Thoracic aorta (tissue), 2 donors: Measurements from ENCODE around the gene AK5. TPM values are rescaled to one million over a fixed set of nuclear protein-coding genes. Genes with fewer than 3 reads are reported as not detected.
"Not testable (repeated sequence)": the region's sequence is repeated elsewhere in the genome, so short reads cannot be mapped to it uniquely, and the experiment has no call there.

ENCODE experiments used
- ATAC-seq: fragments of 150-250 bp; one replicate; pipeline ENCODE4 v1.8.0; 2017; ENCODE audit warnings: low read depth; ENCODE audit not compliant: insufficient number of reproducible peaks, low FRiP score
- DNase-seq: peaks from one replicate; pipeline ENCODE4 v3.0.0-alpha.2; 2020; ENCODE audit warnings: low spot score
- H3K27ac ChIP-seq, 2 donors: fragments of 200-600 bp; sonication (generic); 1 replicate in 1 of 2; 2 replicates in 1 of 2; pipeline ENCODE4 v1.5.1; 2016; ENCODE audit warnings: mild to moderate bottlenecking in 2 of 2, moderate library complexity in 2 of 2
- H3K27me3 ChIP-seq: fragments of 200-600 bp; sonication (generic); replicated peaks from 2 replicates; pipeline ENCODE4 v1.6.0; 2016; ENCODE audit warnings: mild to moderate bottlenecking; ENCODE audit not compliant: insufficient read depth
- H3K36me3 ChIP-seq: fragments of 200-600 bp; sonication (generic); one replicate; pipeline ENCODE4 v1.5.1; 2016
- H3K4me1 ChIP-seq, 2 donors: fragments of 200-600 bp; sonication (generic); 1 replicate in 1 of 2; 2 replicates in 1 of 2; pipeline versions ENCODE4 v1.5.1 to v1.6.0; 2016; ENCODE audit warnings: low read depth in 2 of 2, mild to moderate bottlenecking in 1 of 2; ENCODE audit not compliant: control insufficient read depth in 1 of 2
- H3K4me3 ChIP-seq: fragments of 200-600 bp; sonication (generic); 2 replicates; pipeline ENCODE4 v1.5.1; 2016; ENCODE audit warnings: mild to moderate bottlenecking
- H3K9me3 ChIP-seq: fragments of 200-600 bp; sonication (generic); 2 replicates; pipeline ENCODE4 v1.5.1; 2016
- CTCF ChIP-seq: fragments of 200-600 bp; sonication (generic); IDR thresholded peaks from one replicate; pipeline ENCODE4 v1.5.1; 2019; ENCODE audit warnings: antibody characterized with exemption
- total RNA-seq, 2 donors: library from RNA; depleted of rRNA; stranded (reverse); fragments of >200 nt; gene quantifications; one replicate each; pipeline versions ENCODE4 v1.1.0 to v1.2.3, GENCODE V29; 2016

Gene AK5
- total RNA-seq, 2 donors from 2014 or later = 0.56 to 1.4 TPM

GRCh38 chr1:77300566-77300965 lies 18.7 kb downstream of the AK5 start:
- ATAC-seq = no peak
- no peaks in the 10 kb centered on the region for H3K9me3 ChIP-seq
- H3K27ac ChIP-seq = no peak overlapping the region
- no peaks in the 10 kb centered on the region for H3K27me3 ChIP-seq
- no peak for TF ChIP-seq CTCF
- no peaks in the 10 kb centered on the region for H3K36me3 ChIP-seq
- H3K4me1 ChIP-seq = no peaks in the 10 kb centered on the region
- no peak for DNase-seq
- no peak overlapping the region for H3K4me3 ChIP-seq

GRCh38 chr1:77303387-77303786 lies 21.6 kb downstream of the AK5 start:
- ATAC-seq (no peak), DNase-seq (no peak)
- Histone ChIP-seq H3K27me3 (no peaks in the 10 kb centered on the region), H3K4me1 (no peaks in the 10 kb centered on the region), H3K4me3 (no peak overlapping the region), H3K36me3 (no peaks in the 10 kb centered on the region), H3K9me3 (no peaks in the 10 kb centered on the region), H3K27ac (no peak overlapping the region)
- TF ChIP-seq CTCF = no peak

GRCh38 chr1:77308889-77309621 lies 27.2 kb downstream of the AK5 start:
- Histone ChIP-seq H3K27me3 (no peaks in the 10 kb centered on the region), H3K36me3 (no peaks in the 10 kb centered on the region), H3K9me3 (no peaks in the 10 kb centered on the region), H3K4me3 (no peak overlapping the region), H3K27ac (no peak overlapping the region), H3K4me1 (no peaks in the 10 kb centered on the region)
- no peak for TF ChIP-seq CTCF
- DNase-seq (no peak), ATAC-seq (no peak)

- Histone ChIP-seq H3K4me3 (no peak overlapping the region), H3K27ac (no peak overlapping the region), H3K27me3 (no peaks in the 10 kb centered on the region), H3K4me1 (no peaks in the 10 kb centered on the region), H3K9me3 (no peaks in the 10 kb centered on the region), H3K36me3 (no peaks in the 10 kb centered on the region)
- no peak for TF ChIP-seq CTCF
- ATAC-seq (no peak), DNase-seq (no peak)
Measured at GRCh38 chr1:77310924-77311323, 29.1 kb downstream of the AK5 start.

GRCh38 chr1:77312364-77312763 lies 30.5 kb downstream of the AK5 start:
- not testable (repeated sequence) for H3K4me3 ChIP-seq, H3K36me3 ChIP-seq, ATAC-seq, H3K27ac ChIP-seq, H3K4me1 ChIP-seq, H3K27me3 ChIP-seq, H3K9me3 ChIP-seq, DNase-seq

- no peaks in the 10 kb centered on the region for H3K36me3 ChIP-seq
- H3K9me3 ChIP-seq = no peaks in the 10 kb centered on the region
- H3K27me3 ChIP-seq = no peaks in the 10 kb centered on the region
- no peaks in the 10 kb centered on the region for H3K4me1 ChIP-seq
- H3K4me3 ChIP-seq = no peak overlapping the region
- no peak for ATAC-seq
- DNase-seq = no peak
- TF ChIP-seq CTCF = no peak
- no peak overlapping the region for H3K27ac ChIP-seq
Measured at GRCh38 chr1:77313491-77313890, 31.7 kb downstream of the AK5 start.
